Measurements from ENCODE around the gene GRAMD1A. TPM values are rescaled to one million over a fixed set of nuclear protein-coding genes. Genes with fewer than 3 reads are reported as not detected.

GRAMD1A gene
- total RNA-seq, 4 donors from 2014 or later: 14.2 to 32.1 (median 21.6) TPM

DNA sequence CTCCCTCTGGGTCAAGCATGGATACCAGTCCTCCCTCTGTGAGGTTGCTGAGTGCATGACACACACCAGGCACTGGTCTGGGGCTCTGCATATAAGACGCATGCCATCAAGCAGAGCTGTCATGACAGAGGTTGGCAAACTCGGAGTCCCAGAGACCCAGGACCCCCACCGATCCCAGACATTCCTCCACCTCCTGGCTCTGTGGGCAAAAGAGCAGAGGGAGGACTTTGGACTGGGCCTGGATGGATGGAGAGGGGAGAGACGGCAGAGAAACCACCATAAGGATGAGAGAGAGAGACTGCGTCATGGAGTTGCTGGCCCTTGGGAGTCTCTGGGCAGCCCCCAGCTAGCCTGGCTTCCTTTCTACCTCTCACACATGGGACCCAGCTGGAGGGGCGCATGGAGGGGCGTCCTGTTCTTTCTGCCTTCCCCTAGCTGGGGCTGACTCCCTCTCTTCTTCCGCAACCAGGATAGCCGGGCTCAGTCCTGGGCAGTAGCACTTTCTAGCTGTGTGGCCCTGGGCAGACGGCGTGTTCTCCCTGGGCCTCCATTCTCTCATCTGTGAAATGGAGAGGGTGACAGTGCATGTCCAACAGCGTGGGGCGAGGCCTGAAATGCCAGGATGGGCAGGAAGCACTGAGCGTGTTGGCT is 43.0 kb downstream of the GRAMD1A start:
- in situ Hi-C loops (cut with MboI; ENCODE audit: low pct_ligation_motif_present in 1 of 4, low pct_unique_long_range_greater_than_20kb in 1 of 4, low sequenced_read_pairs in 3 of 4): no loop called here
- Histone ChIP-seq H3K9me3 (no peaks in the 10 kb centered on the region), H3K36me3 (no peaks in the 10 kb centered on the region), H3K4me3 (no peak overlapping the region), H3K27ac (no peak overlapping the region), H3K4me1 (peaks cover 14 to 33% (median 23%) of the 10 kb centered on the region in 4 donors), H3K27me3 (peaks cover 23% of the 10 kb centered on the region)
- intact Hi-C loops (cut with DNase I; ENCODE audit: low total_unique reads): no loop called here
- no peak for DNase-seq
- TF ChIP-seq POLR2A (IDR thresholded peaks at IDR 0.05) (no peak), POLR2AphosphoS5 (IDR thresholded peaks at IDR 0.05) (no peak), EP300 (IDR thresholded peaks at IDR 0.05; ENCODE audit: low read depth) (no peak)
- TF ChIP-seq, protein P1, sequence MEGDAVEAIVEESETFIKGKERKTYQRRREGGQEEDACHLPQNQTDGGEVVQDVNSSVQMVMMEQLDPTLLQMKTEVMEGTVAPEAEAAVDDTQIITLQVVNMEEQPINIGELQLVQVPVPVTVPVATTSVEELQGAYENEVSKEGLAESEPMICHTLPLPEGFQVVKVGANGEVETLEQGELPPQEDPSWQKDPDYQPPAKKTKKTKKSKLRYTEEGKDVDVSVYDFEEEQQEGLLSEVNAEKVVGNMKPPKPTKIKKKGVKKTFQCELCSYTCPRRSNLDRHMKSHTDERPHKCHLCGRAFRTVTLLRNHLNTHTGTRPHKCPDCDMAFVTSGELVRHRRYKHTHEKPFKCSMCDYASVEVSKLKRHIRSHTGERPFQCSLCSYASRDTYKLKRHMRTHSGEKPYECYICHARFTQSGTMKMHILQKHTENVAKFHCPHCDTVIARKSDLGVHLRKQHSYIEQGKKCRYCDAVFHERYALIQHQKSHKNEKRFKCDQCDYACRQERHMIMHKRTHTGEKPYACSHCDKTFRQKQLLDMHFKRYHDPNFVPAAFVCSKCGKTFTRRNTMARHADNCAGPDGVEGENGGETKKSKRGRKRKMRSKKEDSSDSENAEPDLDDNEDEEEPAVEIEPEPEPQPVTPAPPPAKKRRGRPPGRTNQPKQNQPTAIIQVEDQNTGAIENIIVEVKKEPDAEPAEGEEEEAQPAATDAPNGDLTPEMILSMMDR (IDR thresholded peaks at IDR 0.05): no peak
- WGBS, 2 donors (ENCODE audit: low coverage in 1 of 2): 80 to 81% methylated on average over 3 to 14 of the region's 14 CpGs

DNA sequence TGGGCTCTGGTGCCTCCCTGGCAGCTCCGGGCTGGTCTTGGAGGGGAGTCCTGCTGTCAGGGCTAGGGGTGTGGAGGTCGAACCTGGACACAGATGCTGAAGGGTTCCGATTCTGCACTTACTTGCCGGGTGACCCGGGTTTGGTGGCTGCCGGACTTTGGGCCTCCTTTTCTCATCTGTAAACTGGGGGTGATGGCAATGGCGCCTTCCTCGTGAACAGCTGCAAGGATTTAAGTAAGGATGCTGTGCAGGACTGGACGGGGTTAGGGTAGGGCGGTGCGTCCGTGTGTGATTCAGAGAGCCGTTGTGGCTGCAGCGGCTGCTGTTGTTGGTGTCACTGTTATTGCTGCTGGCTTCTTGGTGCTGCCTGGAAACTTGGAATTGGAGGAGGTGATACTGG is 43.8 kb downstream of the GRAMD1A start:
- peaks cover 23% of the 10 kb centered on the region for H3K27me3 ChIP-seq
- H3K4me3 ChIP-seq: no peak overlapping the region
- no peaks in the 10 kb centered on the region for H3K9me3 ChIP-seq
- H3K27ac ChIP-seq: no peak overlapping the region
- peaks cover 14 to 30% (median 23%) of the 10 kb centered on the region in 4 donors for H3K4me1 ChIP-seq
- WGBS, 2 donors (ENCODE audit: low coverage in 1 of 2): 82% methylated on average over 14 of the region's 14 CpGs; no CpG with 5 or more reads in 1 of the 2 donors
- TF ChIP-seq, protein P1 (IDR thresholded peaks at IDR 0.05): no peak
- no peak for TF ChIP-seq POLR2AphosphoS5 (IDR thresholded peaks at IDR 0.05)
- TF ChIP-seq EP300 (IDR thresholded peaks at IDR 0.05; ENCODE audit: low read depth): no peak
- TF ChIP-seq POLR2A (IDR thresholded peaks at IDR 0.05): no peak
- intact Hi-C loops (cut with DNase I; ENCODE audit: low total_unique reads): no loop called here
- no peaks in the 10 kb centered on the region for H3K36me3 ChIP-seq
- no peak for DNase-seq
- in situ Hi-C loops (cut with MboI; ENCODE audit: low pct_ligation_motif_present in 1 of 4, low pct_unique_long_range_greater_than_20kb in 1 of 4, low sequenced_read_pairs in 3 of 4): no loop called here

DNA sequence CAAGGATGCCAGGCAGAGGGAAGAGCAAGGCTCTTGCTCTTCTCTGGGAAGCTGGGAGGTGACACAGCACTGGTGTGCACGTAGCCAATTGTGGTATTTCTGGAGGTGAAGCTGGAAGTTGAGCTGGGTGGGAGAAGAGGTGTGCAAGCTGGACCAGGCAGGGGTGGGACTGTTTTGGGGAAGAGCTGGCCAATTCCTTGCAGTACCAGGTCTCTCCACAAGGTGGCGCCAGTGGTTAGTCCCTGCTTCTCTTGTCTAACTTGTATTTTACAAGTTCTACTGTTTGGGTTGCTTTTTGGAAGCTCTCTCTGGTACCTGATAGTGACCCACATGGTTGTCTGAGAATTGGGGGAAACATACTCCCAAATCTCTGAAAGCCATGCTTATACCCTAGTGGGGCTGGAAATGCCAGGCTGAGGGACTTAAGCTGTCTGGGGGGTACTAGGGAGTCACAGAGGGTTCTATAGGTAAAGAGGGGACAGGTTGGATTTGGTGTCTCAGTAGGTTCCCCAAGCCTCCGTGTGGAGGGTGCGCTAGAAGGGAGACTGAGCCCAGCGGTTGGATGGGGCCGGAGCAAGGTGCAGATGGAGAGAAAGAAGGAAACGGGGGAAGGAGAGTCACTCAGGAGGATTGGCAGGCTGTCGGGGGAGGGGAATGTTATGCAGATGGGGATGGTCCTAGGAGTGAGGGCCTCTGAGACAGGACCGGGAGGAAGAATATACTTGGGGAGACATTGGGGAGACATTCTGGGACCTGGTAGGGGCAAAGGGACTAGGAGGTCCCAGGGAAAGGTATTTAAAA is 44.4 kb downstream of the GRAMD1A start:
- TF ChIP-seq POLR2AphosphoS5 (IDR thresholded peaks at IDR 0.05) (no peak), EP300 (IDR thresholded peaks at IDR 0.05; ENCODE audit: low read depth) (no peak), POLR2A (IDR thresholded peaks at IDR 0.05) (no peak)
- TF ChIP-seq, protein P1 (IDR thresholded peaks at IDR 0.05): peak; percentile 87 to 98 (median 96)
- DNase-seq: peak; percentile 62
- WGBS, 2 donors (ENCODE audit: low coverage in 1 of 2): 66 to 78% methylated on average over 6 to 9 of the region's 9 CpGs
- Histone ChIP-seq H3K4me3 (no peak overlapping the region), H3K27ac (no peak overlapping the region), H3K27me3 (peaks cover 22% of the 10 kb centered on the region), H3K4me1 (peaks cover 14 to 28% (median 23%) of the 10 kb centered on the region in 4 donors), H3K36me3 (no peaks in the 10 kb centered on the region), H3K9me3 (no peaks in the 10 kb centered on the region)
- intact Hi-C loops (cut with DNase I; ENCODE audit: low total_unique reads): loop anchor here (5.0 kb wide), 1 partner anchor 228 kb away; no protein-coding TSS in a partner anchor
- in situ Hi-C loops (cut with MboI; ENCODE audit: low pct_ligation_motif_present in 1 of 4, low pct_unique_long_range_greater_than_20kb in 1 of 4, low sequenced_read_pairs in 3 of 4): no loop called here

DNA sequence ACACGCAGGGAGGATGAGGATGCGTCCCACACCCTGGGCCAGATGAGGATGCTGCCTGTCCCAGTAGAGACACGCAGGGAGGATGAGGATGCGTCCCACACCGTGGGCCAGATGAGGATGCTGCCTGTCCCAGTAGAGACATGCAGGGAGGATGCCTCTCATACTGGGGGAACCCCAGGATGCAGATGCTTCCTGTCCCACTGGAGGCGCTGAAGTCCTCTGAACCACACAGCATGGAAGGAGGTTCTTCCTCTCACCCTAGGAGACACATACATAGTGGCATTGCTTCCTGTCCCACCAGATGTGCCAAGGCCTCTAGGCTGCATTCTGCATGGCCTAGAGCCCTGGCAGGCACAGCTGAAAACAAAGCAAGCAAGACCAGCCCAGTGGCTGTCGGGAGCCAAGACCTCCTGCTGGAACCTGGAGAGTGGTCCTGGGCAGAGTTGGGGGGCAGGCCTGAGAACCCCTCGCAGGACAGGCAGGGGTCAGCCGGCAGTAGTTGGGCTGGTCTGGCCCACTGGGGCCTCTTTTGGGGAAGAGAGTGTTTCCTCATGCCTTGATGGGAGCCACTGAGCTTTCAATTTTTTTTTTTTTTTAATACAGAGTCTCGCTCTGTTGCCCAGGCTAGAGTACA is 45.7 kb downstream of the GRAMD1A start:
- WGBS, 2 donors (ENCODE audit: low coverage in 1 of 2): 67 to 71% methylated on average over 4 to 9 of the region's 10 CpGs
- TF ChIP-seq POLR2AphosphoS5 (IDR thresholded peaks at IDR 0.05) (no peak), EP300 (IDR thresholded peaks at IDR 0.05; ENCODE audit: low read depth) (no peak), POLR2A (IDR thresholded peaks at IDR 0.05) (no peak)
- TF ChIP-seq, protein P1 (IDR thresholded peaks at IDR 0.05): peak in 1 of 5 experiments; percentile 9
- Histone ChIP-seq H3K36me3 (no peaks in the 10 kb centered on the region), H3K27me3 (peaks cover 10% of the 10 kb centered on the region), H3K4me3 (no peak overlapping the region), H3K27ac (no peak overlapping the region), H3K9me3 (no peaks in the 10 kb centered on the region), H3K4me1 (peaks cover 8 to 16% (median 12%) of the 10 kb centered on the region in 4 donors)
- no peak for DNase-seq
- intact Hi-C loops (cut with DNase I; ENCODE audit: low total_unique reads) (loop anchor here (5.0 kb wide), 1 partner anchor 227 kb away; no protein-coding TSS in a partner anchor), in situ Hi-C loops (cut with MboI; ENCODE audit: low pct_ligation_motif_present in 1 of 4, low pct_unique_long_range_greater_than_20kb in 1 of 4, low sequenced_read_pairs in 3 of 4) (no loop called here)

All from transverse colon (tissue), 4 donors.